Thyroid gland (tissue), 4 donors: ENCODE data around the gene SLC9A2. TPM values are rescaled to one million over a fixed set of nuclear protein-coding genes. Genes with fewer than 3 reads are reported as not detected.
A peak's percentile ranks its signal among the peaks of the same experiment; 100 is the strongest.

Source experiments
- DNase-seq, 2 donors: peaks; one replicate each; pipeline ENCODE4 v3.0.0-alpha.2; 2019
- H3K27ac ChIP-seq, 3 donors: fragments of 200-600 bp; sonication (generic); 1 replicate in 2 of 3; 2 replicates in 1 of 3; pipeline ENCODE4 v1.5.1; 2016 to 2019; ENCODE audit warnings: mild to moderate bottlenecking in 1 of 3, moderate library complexity in 1 of 3
- H3K27me3 ChIP-seq: fragments of 200-600 bp; sonication (generic); one replicate; pipeline ENCODE4 v1.5.1; 2019
- H3K36me3 ChIP-seq, 2 donors: fragments of 200-600 bp; sonication (generic); one replicate each; pipeline ENCODE4 v1.5.1; 2016 to 2019
- H3K4me1 ChIP-seq, 2 donors: fragments of 200-600 bp; sonication (generic); one replicate each; pipeline ENCODE4 v1.5.1; 2017 to 2019
- H3K4me3 ChIP-seq, 3 donors: fragments of 200-600 bp; sonication (generic); replicated peaks in 1 of 3; 1 replicate in 2 of 3; 2 replicates in 1 of 3; pipeline ENCODE4 v1.5.1; 2016; ENCODE audit warnings: mild to moderate bottlenecking in 1 of 3
- H3K9me3 ChIP-seq: fragments of 200-600 bp; sonication (generic); one replicate; pipeline ENCODE4 v1.5.1; 2017
- POLR2A ChIP-seq, 2 donors: fragments of 450-650 bp; IDR thresholded peaks; one replicate each; pipeline ENCODE4 v1.6.1; 2017; ENCODE audit warnings: antibody characterized with exemption in 2 of 2, mild to moderate bottlenecking in 2 of 2, moderate library complexity in 1 of 2
- WGBS, 2 donors: methylation state at CpG; one replicate each; pipeline ENCODE4 v1.1.5; 2017; 5-methylcytosine and 5-hydroxymethylcytosine counted together
- intact Hi-C: fragments of 100-400 bp; cut with DNase I; formaldehyde crosslinking; loops from one replicate; pipeline ENCODE4 v1.15.1; 2023
- total RNA-seq, 4 donors: library from RNA; depleted of rRNA; stranded (reverse); fragments of >200 nt; gene quantifications; one replicate each; pipeline ENCODE4 v1.2.3, GENCODE V29; 2016
- TF ChIP-seq, protein P1 (sequence below), 6 experiments: fragments of 200-600 bp in 3 of 6; fragments of 450-650 bp in 3 of 6; sonication (generic) in 3 of 6; IDR thresholded peaks; one replicate each; pipeline ENCODE4 v1.5.1; 2016 to 2019; ENCODE audit warnings: antibody characterized with exemption in 6 of 6, mild to moderate bottlenecking in 2 of 6, inconsistent platforms in 1 of 6, moderate library complexity in 1 of 6

SLC9A2 gene
- total RNA-seq, 4 donors from 2014 or later = 0.33 to 4.0 (median 0.87) TPM

- intact Hi-C loops = no loop called here
- TF ChIP-seq, protein P1, sequence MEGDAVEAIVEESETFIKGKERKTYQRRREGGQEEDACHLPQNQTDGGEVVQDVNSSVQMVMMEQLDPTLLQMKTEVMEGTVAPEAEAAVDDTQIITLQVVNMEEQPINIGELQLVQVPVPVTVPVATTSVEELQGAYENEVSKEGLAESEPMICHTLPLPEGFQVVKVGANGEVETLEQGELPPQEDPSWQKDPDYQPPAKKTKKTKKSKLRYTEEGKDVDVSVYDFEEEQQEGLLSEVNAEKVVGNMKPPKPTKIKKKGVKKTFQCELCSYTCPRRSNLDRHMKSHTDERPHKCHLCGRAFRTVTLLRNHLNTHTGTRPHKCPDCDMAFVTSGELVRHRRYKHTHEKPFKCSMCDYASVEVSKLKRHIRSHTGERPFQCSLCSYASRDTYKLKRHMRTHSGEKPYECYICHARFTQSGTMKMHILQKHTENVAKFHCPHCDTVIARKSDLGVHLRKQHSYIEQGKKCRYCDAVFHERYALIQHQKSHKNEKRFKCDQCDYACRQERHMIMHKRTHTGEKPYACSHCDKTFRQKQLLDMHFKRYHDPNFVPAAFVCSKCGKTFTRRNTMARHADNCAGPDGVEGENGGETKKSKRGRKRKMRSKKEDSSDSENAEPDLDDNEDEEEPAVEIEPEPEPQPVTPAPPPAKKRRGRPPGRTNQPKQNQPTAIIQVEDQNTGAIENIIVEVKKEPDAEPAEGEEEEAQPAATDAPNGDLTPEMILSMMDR (IDR thresholded peaks at IDR 0.05) = no peak
- TF ChIP-seq POLR2A (IDR thresholded peaks at IDR 0.05) = no peak
- DNase-seq = no peak
- Histone ChIP-seq H3K27me3 (no peaks in the 10 kb centered on the region), H3K4me1 (no peaks in the 10 kb centered on the region), H3K4me3 (no peak overlapping the region), H3K27ac (no peak overlapping the region), H3K36me3 (no peaks in the 10 kb centered on the region), H3K9me3 (no peaks in the 10 kb centered on the region)
- 82 to 92% methylated on average over 2 of the region's 2 CpGs for WGBS, 2 donors
These were observed 36.5 kb upstream of the SLC9A2 start for GRCh38 chr2:102582845-102583244.

- Histone ChIP-seq H3K4me1 (no peaks in the 10 kb centered on the region), H3K4me3 (no peak overlapping the region), H3K36me3 (no peaks in the 10 kb centered on the region), H3K9me3 (no peaks in the 10 kb centered on the region), H3K27ac (no peak overlapping the region), H3K27me3 (no peaks in the 10 kb centered on the region)
- TF ChIP-seq POLR2A (IDR thresholded peaks at IDR 0.05) = no peak
- TF ChIP-seq, protein P1 (IDR thresholded peaks at IDR 0.05) = no peak
- intact Hi-C loops = no loop called here
- DNase-seq = no peak
- WGBS, 2 donors = 60 to 67% methylated on average over 6 of the region's 6 CpGs
These were observed 33.4 kb upstream of the SLC9A2 start for GRCh38 chr2:102585847-102586404.

GRCh38 chr2:102588213-102588939, 31.0 kb upstream of the SLC9A2 start:
- WGBS, 2 donors = 67 to 69% methylated on average over 8 of the region's 8 CpGs
- Histone ChIP-seq H3K4me3 (no peak overlapping the region), H3K27ac (no peak overlapping the region), H3K27me3 (no peaks in the 10 kb centered on the region), H3K9me3 (no peaks in the 10 kb centered on the region), H3K4me1 (no peaks in the 10 kb centered on the region), H3K36me3 (no peaks in the 10 kb centered on the region)
- TF ChIP-seq POLR2A (IDR thresholded peaks at IDR 0.05) = no peak
- TF ChIP-seq, protein P1 (IDR thresholded peaks at IDR 0.05) = no peak
- intact Hi-C loops = no loop called here
- DNase-seq = peak in 1 of 2 donors; percentile 7

DNA sequence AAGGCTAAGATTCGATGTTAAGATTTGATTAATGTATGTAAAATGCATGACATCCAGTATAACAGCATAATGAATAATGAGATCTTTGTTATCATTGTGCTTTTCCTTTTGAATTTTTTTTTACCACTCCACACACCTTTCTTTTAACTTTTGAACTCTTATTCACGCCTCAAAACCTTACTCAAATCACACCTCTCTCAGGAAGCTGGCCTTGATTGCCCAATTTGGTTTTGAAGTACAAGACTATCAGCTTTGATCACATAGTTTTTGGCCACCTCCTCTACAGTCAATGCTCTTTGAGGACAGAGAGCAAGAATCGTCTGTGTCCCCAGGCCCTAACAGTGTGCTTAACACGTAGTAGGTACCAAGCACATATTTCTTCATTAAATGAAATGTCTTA, 29.9 kb upstream of the SLC9A2 start:
- intact Hi-C loops = no loop called here
- TF ChIP-seq, protein P1 (IDR thresholded peaks at IDR 0.05) = no peak
- TF ChIP-seq POLR2A (IDR thresholded peaks at IDR 0.05) = no peak
- Histone ChIP-seq H3K9me3 (no peaks in the 10 kb centered on the region), H3K27me3 (no peaks in the 10 kb centered on the region), H3K4me1 (no peaks in the 10 kb centered on the region), H3K27ac (no peak overlapping the region), H3K36me3 (no peaks in the 10 kb centered on the region), H3K4me3 (no peak overlapping the region)
- WGBS, 2 donors = 70 to 84% methylated on average over 4 of the region's 4 CpGs
- DNase-seq = no peak

- no peak for DNase-seq
- Histone ChIP-seq H3K4me1 (no peaks in the 10 kb centered on the region), H3K9me3 (no peaks in the 10 kb centered on the region), H3K27me3 (no peaks in the 10 kb centered on the region), H3K36me3 (no peaks in the 10 kb centered on the region), H3K4me3 (no peak overlapping the region), H3K27ac (no peak overlapping the region)
- WGBS, 2 donors = 61 to 69% methylated on average over 3 of the region's 3 CpGs
- intact Hi-C loops = no loop called here
- TF ChIP-seq, protein P1 (IDR thresholded peaks at IDR 0.05) = no peak
- no peak for TF ChIP-seq POLR2A (IDR thresholded peaks at IDR 0.05)
These were observed 27.8 kb upstream of the SLC9A2 start for GRCh38 chr2:102591491-102592045.
